ENCODE measurements around the gene LPP.
"Not testable (repeated sequence)": the region's sequence is repeated elsewhere in the genome, so short reads cannot be mapped to it uniquely, and the experiment has no call there.

The LPP gene

GRCh38 chr3:188634285-188634684 is 480.3 kb downstream of the LPP start:
- Histone ChIP-seq H3K36me3 (ENCODE audit: low read length) (no peaks in the 10 kb centered on the region), H3K9ac (ENCODE audit: low read length) (no peak overlapping the region), H3K9me2 (replicated peaks; ENCODE audit: insufficient read depth, low read length) (no peaks in the 10 kb centered on the region), H3K4me2 (ENCODE audit: low read depth, low read length, poor library complexity, severe bottlenecking) (no peak overlapping the region), H3K79me2 (ENCODE audit: insufficient read depth, low read length) (no peaks in the 10 kb centered on the region), H4K20me1 (ENCODE audit: low read depth, low read length) (no peaks in the 10 kb centered on the region), H3K27ac (ENCODE audit: low read depth, low read length) (no peak overlapping the region), H3F3A (ENCODE audit: insufficient read depth) (no peaks in the 10 kb centered on the region), H2AFZ (ENCODE audit: low read depth, low read length, severe bottlenecking) (no peak overlapping the region), H3K27me3 (ENCODE audit: low read length) (no peaks in the 10 kb centered on the region), H3K9me3 (ENCODE audit: insufficient read depth, low read length) (no peaks in the 10 kb centered on the region), H3K4me3 (ENCODE audit: insufficient read depth, low read length, poor library complexity, severe bottlenecking) (no peak overlapping the region)
- no peak for TF ChIP-seq EZH2phosphoT487 (conservative IDR thresholded peaks at IDR 0.05; ENCODE audit: low read length)
- TF ChIP-seq CTCF (IDR thresholded peaks at IDR 0.05; ENCODE audit: insufficient read depth, low read length, poor library complexity, severe bottlenecking) = no peak

- Histone ChIP-seq H3K4me2 (ENCODE audit: low read depth, low read length, poor library complexity, severe bottlenecking) (no peak overlapping the region), H3K27ac (ENCODE audit: low read depth, low read length) (no peak overlapping the region), H3F3A (ENCODE audit: insufficient read depth) (no peaks in the 10 kb centered on the region)
Measured at GRCh38 chr3:188635258-188636042, 481.5 kb downstream of the LPP start.

GRCh38 chr3:188636292-188636691 is 482.3 kb downstream of the LPP start:
- not testable (repeated sequence) for H3K4me2 ChIP-seq (ENCODE audit: low read depth, low read length, poor library complexity, severe bottlenecking); H3K9me3 ChIP-seq (ENCODE audit: insufficient read depth, low read length); H3K9ac ChIP-seq (ENCODE audit: low read length); H2AFZ ChIP-seq (ENCODE audit: low read depth, low read length, severe bottlenecking); H4K20me1 ChIP-seq (ENCODE audit: low read depth, low read length); H3K27me3 ChIP-seq (ENCODE audit: low read length); H3K9me2 ChIP-seq (replicated peaks; ENCODE audit: insufficient read depth, low read length); H3F3A ChIP-seq (ENCODE audit: insufficient read depth); H3K27ac ChIP-seq (ENCODE audit: low read depth, low read length); H3K79me2 ChIP-seq (ENCODE audit: insufficient read depth, low read length); H3K36me3 ChIP-seq (ENCODE audit: low read length); H3K4me3 ChIP-seq (ENCODE audit: insufficient read depth, low read length, poor library complexity, severe bottlenecking)

More at GRCh38 chr3:188635258-188636042, 481.5 kb downstream of the LPP start:
- H3K36me3 ChIP-seq (ENCODE audit: low read length) = no peaks in the 10 kb centered on the region
- H4K20me1 ChIP-seq (ENCODE audit: low read depth, low read length) = no peaks in the 10 kb centered on the region
- H3K4me3 ChIP-seq (ENCODE audit: insufficient read depth, low read length, poor library complexity, severe bottlenecking) = no peak overlapping the region
- H3K79me2 ChIP-seq (ENCODE audit: insufficient read depth, low read length) = no peaks in the 10 kb centered on the region
- no peaks in the 10 kb centered on the region for H3K9me2 ChIP-seq (replicated peaks; ENCODE audit: insufficient read depth, low read length)
- no peaks in the 10 kb centered on the region for H3K9me3 ChIP-seq (ENCODE audit: insufficient read depth, low read length)
- no peak overlapping the region for H3K9ac ChIP-seq (ENCODE audit: low read length)
- TF ChIP-seq EZH2phosphoT487 (conservative IDR thresholded peaks at IDR 0.05; ENCODE audit: low read length) (no peak), CTCF (IDR thresholded peaks at IDR 0.05; ENCODE audit: insufficient read depth, low read length, poor library complexity, severe bottlenecking) (no peak)
- H3K27me3 ChIP-seq (ENCODE audit: low read length) = no peaks in the 10 kb centered on the region
- H2AFZ ChIP-seq (ENCODE audit: low read depth, low read length, severe bottlenecking) = no peak overlapping the region

GRCh38 chr3:188641076-188641475 is 487.1 kb downstream of the LPP start:
- TF ChIP-seq CTCF (IDR thresholded peaks at IDR 0.05; ENCODE audit: insufficient read depth, low read length, poor library complexity, severe bottlenecking) (no peak), EZH2phosphoT487 (conservative IDR thresholded peaks at IDR 0.05; ENCODE audit: low read length) (no peak)
- H3K4me3 ChIP-seq (ENCODE audit: insufficient read depth, low read length, poor library complexity, severe bottlenecking) = no peak overlapping the region
- H3K9ac ChIP-seq (ENCODE audit: low read length) = no peak overlapping the region
- H3K79me2 ChIP-seq (ENCODE audit: insufficient read depth, low read length) = no peaks in the 10 kb centered on the region
- H3F3A ChIP-seq (ENCODE audit: insufficient read depth) = no peaks in the 10 kb centered on the region
- no peak overlapping the region for H3K27ac ChIP-seq (ENCODE audit: low read depth, low read length)
- no peaks in the 10 kb centered on the region for H3K36me3 ChIP-seq (ENCODE audit: low read length)
- no peak overlapping the region for H3K4me2 ChIP-seq (ENCODE audit: low read depth, low read length, poor library complexity, severe bottlenecking)
- H2AFZ ChIP-seq (ENCODE audit: low read depth, low read length, severe bottlenecking) = no peak overlapping the region
- no peaks in the 10 kb centered on the region for H3K9me2 ChIP-seq (replicated peaks; ENCODE audit: insufficient read depth, low read length)
- no peaks in the 10 kb centered on the region for H3K27me3 ChIP-seq (ENCODE audit: low read length)
- H4K20me1 ChIP-seq (ENCODE audit: low read depth, low read length) = no peaks in the 10 kb centered on the region
- H3K9me3 ChIP-seq (ENCODE audit: insufficient read depth, low read length) = no peaks in the 10 kb centered on the region

Data from SU-DHL-6 (cell line).